T-helper 2 cell (primary cell): ENCODE results near the gene MAML3.
A peak's percentile ranks its signal among the peaks of the same experiment; 100 is the strongest.
"Not testable (repeated sequence)": the region's sequence is repeated elsewhere in the genome, so short reads cannot be mapped to it uniquely, and the experiment has no call there.

Source experiments
- DNase-seq, 5 experiments: peaks; one replicate each; pipeline versions ENCODE4 v3.0.0 to v3.0.0-alpha.2; 2012 to 2022

MAML3 gene

DNA sequence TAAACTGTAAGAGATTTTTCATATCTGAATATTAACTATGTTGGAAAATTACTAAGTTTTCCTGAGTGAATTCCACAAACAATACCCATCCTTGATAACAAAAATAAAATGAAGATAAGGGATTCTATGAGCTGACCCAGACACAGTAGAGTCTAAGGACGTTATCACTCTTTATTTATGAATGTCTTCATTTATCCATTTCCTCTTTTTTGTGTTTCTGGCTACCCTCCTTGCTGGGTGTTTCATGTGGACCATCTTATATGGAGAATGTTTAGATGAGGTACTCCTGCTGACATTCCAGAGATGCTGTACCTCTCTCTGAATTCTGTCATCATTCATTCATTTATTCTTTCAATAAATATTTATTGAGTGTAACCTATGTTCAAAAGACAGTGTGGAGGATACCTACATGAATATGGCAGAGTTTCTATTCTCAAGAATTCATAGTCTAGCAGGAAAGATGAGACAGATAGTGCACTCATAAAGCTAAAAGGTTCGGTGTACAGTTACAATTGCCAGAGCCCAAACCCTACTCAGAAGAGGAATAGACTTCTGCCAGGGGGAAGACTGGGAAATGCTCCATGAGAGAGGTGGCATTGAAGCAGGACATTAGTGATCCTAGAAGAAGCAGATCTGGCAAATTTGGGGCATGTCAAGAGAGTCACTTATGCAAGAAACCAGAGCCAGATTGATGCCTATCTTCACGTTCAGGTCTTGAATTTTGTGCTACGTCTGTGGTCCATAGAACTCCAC lies 195.8 kb downstream of the MAML3 start:
- no peak for DNase-seq

DNA sequence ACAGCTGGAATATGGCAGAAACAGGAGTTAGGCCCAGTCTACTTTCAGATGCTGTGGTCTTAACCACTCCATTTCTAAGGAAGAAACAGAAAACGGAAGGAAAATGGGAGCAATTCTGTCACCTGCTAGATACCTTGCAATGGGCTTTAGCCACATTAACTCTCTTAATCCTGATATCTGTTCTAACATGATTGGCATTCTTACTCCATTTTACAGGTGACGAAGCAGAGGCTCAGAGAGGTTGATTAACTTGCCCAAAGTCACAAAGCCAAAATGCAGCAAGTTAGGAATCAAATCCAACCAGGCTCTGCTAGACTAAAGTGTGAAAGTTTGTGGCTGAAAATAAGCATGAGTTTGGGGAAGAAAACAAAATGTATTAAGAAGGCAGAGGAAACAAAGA lies 196.9 kb downstream of the MAML3 start:
- DNase-seq, result no peak

DNA sequence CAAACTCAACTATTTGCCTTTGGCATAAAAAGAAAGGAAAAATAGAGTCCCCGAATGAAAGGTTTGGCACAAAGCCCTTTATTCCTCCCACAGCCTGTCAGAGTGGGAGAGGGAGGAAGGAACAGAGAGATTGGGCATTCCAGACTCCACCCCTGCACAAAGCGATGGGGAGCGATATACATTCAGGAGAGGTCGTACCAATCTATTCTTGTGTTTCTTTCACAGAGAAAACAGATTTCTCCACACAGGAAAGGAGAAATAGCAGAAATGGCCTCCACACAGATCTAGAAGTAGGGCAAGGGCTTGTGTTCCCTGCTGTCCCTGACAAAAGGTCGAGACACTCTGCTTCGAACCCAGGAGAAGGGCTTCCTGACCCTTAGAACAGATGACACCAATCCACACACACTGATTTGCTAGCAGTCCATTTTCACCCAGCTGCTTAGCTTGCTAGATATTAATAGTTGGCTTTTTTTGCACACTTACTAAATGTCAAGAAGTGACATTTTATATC lies 197.4 kb downstream of the MAML3 start:
- no peak for DNase-seq

DNA sequence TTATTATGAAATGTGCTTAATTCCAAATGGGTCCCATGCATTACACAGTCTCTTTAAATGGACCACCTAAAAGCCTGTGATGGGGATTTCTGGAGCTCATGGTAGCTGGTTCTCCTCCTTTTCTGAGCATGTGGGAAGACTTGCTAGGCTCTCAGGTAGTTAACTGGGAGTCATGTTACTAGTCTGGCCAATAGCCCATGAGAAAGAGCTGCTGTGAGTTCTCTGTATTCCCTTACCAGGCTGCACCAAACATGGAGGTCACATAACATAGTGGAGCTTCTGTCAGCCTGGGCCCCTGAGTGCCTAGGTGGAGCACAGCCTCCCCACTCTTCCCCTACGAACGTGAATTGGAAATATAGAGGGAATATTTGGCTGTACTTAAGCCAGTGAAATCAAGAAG lies 198.4 kb downstream of the MAML3 start:
- DNase-seq, result no peak

DNA sequence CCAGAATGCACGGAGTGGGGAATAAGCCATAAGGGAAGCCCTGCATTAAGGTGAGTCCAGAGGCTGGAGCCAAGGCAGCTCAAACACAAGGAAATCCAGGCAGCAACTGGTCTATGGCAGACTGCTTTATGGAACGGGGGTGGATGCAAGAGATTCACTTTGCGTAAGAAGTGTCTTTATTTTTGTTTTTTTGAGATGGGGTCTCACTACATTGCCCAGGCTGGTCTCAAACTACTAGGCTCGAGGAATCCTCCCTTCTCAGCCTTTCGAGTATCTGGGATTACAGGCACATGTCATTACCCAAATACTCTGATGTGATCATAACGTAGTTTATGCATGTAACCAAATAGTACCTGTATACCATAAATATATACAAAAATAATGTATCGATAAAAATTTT lies 199.5 kb downstream of the MAML3 start:
- no peak for DNase-seq

DNA sequence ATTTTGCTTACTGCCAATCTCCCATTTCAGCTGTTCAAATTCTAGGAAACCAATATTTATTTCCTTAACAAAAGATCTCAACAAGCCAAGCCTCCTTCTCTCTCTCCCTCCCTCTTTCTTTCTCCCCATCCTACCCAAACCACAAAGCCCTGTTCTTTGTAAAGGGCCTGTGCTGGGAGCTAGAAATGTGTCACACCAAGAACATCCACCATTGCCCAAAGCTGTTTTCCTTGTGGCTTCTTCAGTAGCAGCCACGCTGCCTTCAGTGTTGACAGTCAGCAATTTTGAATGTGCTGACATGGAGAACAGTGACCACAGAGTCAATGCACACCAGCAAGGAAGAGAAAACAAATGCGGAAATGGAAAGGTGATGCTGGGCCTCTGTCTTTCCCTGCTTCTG lies 203.0 kb downstream of the MAML3 start:
- DNase-seq, result peak in 1 of 5 experiments; percentile 82

DNA sequence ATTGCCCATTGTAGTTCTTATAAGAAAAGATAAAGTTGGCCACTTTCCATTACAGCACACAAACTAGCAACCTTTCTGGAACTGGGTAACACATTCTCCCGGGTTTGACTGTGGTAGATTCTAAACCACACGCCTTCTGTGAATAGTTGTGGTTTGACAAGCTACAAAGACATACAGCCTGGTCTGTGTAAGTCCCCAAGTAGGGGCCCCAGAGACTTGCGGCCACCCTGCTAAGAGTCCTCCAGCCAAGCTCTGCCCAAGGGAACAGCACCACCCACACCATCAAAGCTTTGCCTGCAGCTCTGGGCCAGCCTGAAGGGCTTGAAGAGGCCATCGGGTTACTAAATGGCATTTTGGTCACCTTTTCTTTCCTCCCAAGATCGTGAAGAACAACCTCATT lies 203.4 kb downstream of the MAML3 start:
- DNase-seq, result peak in 1 of 5 experiments; percentile 84

DNA sequence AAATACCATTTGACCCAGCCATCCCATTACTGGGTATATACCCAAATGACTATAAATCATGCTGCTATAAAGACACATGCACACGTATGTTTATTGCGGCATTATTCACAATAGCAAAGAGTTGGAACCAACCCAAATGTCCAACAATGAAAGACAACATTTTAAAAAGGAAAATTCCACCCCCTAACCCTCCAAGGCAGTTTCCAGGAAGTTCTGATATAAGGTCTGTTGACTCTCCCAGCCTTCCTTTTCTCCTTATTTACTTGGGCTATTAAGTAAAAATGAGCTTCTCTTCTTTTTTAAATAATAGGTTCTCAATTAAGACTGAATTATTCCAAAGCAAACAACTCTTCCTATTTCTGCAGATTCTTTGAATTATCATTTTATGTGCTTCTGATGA lies 209.1 kb downstream of the MAML3 start:
- not testable (repeated sequence) for DNase-seq

DNA sequence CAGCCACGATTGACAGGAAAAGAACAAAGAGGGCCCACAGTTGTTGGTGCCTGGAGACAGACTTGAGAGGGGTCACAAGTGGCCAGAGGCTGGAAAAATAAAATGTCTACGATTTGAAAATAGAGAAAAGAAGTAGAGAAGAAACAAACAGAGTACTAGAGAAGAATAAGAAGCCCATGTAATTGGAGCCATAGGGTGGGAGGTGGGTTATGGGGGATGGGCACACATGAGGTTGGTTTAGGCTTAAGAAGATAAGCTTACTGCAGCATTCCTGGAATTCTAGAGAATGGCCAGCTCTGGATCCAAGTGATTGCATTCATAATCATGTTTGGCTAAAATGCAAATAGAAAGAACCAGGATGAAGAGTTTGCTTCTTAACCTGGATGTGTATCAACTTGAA lies 210.7 kb downstream of the MAML3 start:
- DNase-seq, result no peak

DNA sequence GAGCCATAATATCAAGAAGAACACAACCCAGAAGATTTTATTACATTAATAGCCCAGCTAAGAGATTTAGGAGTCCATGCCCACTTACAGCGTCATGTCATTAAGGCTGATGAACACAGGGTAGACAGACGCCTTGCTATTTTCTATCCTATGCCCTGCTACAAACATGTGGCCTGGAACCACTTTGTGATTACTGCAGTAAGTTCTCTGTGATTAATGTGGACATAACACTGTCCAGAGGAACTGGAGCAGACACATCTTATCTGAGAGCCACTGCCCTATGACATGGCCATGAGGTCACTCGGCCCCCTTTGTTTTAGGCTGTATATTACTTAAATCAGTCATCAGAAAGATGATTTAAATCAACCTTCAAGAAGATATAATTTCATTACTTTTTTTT lies 211.7 kb downstream of the MAML3 start:
- DNase-seq, result no peak

DNA sequence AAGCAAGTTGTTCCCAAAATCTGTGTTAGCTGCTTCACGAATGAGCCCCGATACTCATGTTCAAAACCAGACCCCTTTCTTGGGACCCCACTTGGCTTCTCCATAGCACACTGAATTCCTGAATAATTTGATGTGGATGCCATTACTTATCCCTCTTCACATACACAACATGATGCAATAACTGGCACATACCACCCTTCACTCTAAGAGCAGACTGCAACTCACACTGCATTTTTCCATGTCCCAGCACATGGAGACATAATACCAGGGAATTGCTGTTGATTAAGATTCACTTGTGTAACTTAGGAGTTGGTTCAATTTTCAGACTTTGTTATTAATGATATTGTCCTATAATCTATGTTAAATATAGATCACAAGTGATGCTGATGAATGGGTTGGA lies 213.4 kb downstream of the MAML3 start:
- DNase-seq, result no peak

DNA sequence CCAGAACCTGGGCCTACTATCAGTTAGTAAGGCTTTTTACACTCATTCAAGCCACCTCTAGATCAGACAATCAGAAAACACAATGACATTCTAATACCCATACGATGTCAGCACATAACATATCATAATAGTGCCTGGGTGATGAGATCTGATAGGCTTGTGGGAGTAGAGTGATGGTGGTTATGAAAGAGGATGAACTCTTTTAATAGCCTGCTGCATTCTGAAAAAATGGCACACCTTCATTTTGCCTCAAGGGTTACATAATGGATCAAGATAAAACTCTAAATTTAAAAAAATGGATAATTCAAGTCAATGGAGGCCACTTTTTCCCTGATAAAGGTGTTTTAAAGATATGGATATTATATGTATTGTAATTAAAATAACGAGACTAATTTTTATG lies 215.6 kb downstream of the MAML3 start:
- no peak for DNase-seq

DNA sequence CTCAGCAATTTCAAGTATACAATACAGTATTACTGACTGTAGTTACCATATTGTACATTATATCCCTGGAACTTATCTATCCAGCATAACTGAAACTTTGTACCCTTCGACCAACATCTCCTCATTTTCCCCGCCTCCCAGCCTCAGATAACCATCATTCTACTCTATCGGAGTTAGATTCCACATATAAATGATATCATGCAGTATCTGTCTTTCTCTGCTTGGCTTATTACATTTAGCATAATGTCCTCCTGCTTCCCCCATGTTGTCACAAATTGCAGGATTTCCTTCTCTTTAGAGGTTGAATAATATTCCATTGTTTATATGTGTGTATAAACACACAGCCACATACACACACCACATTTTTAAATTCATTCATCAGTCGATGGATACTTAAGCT lies 218.1 kb downstream of the MAML3 start:
- DNase-seq, result no peak

DNA sequence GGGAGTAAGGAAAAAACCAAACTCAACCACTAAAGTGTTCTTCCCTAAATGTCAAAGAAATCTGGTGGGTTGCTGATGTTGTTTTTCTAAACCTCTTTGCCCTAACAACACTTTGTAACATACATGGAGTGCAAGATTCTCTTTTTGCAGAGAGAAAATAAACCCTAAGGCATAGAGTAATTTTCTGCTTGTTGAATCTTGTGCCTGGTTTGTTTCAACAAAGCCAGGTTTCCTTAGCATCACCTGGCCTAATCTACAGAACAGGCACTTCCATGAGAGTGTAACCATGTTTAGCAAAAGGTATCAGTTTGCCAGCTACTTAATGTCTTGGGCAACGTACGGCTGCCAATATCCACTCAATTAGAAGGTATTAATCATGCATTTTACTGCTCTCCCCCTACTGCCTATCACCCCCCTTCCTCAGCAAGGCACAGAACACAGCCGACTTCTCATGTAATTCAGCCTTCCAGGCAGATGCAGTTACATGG lies 219.2 kb downstream of the MAML3 start:
- DNase-seq, result no peak

DNA sequence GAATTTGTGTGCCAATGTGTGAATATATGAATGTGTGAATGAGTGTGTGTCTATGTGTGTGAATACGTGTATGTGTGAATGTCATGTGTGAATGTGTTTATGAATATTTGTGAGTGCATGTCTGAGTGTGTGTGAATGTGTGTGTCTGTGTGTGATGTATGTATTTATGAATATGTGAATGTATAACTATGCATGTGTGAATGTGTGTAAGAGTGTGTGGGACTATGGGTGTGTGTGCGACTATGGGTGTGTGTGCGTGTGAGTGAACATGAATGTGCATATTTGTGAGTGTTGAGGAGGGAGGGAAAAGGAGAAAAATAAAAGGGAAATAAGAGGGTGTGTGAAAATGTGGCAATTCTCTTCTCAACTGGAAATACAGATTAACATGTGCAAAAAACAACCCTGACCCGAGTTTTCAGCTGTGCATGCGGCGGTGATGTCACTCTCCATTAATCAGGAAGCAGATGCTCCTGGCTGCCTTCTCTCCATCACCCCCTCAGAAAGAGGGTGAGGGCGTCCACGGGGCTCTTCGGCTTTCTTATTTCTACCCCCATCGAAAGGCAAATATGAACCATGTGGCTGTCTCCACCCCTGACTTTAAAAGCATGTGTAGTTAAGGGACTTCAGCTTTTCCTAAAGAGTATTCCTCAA lies 219.8 kb downstream of the MAML3 start:
- no peak for DNase-seq

DNA sequence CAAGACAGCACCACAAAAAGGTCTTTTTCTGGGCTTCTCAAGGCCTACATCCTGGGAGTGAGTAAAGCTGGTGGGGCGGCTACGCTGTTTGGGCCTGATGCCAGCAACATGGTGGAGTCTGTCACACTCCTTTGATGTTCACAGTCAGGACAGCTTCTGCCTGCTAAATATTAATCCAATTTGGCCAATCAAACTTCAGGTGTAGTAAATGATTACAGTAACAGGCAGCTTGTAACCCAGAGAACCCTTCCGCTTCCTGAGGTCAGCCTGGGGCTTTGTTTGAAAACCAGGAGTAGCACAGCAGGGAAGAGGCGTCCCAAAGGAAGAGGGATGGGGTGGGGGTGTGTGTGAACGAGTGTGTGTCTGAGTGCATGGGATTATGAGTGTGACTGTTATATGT lies 220.4 kb downstream of the MAML3 start:
- no peak for DNase-seq

DNA sequence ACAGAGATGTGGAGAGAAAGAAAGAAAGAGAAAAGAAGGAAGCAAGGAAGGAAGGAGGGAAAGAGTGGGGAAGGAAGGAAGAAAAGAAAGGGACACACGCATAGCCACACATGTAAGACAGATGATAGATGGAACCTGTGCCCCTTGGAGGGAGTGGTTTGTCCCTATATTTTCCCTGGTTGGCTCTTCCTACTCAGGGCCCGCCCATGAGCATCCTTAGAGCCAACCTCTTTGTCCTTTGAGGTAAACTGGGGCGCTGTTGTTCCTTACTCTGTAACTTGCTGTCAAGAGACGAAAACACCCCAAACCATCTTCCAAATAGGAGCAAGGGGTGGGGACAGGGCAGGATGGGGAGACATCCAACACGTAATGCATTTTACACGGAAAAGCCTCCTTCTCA lies 220.9 kb downstream of the MAML3 start:
- DNase-seq, result no peak

DNA sequence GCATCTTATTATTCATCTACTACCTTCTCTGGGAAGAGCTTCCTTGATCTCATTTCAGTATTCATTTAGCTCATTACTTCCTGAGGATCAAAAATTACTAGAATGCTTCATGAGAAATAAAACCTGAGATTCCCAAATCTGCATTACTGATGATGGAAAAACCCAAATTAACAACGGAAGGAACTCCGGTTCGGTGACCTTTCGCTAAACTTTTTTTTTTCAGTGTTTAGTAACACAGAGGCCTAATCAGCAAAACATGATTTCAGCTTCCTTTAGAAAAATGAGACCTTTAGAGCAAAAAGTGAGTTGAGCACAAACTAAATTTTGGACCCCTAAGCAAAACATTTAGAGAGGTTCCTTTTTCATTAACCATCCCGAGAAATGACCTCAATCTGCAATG lies 229.2 kb downstream of the MAML3 start:
- no peak for DNase-seq

DNA sequence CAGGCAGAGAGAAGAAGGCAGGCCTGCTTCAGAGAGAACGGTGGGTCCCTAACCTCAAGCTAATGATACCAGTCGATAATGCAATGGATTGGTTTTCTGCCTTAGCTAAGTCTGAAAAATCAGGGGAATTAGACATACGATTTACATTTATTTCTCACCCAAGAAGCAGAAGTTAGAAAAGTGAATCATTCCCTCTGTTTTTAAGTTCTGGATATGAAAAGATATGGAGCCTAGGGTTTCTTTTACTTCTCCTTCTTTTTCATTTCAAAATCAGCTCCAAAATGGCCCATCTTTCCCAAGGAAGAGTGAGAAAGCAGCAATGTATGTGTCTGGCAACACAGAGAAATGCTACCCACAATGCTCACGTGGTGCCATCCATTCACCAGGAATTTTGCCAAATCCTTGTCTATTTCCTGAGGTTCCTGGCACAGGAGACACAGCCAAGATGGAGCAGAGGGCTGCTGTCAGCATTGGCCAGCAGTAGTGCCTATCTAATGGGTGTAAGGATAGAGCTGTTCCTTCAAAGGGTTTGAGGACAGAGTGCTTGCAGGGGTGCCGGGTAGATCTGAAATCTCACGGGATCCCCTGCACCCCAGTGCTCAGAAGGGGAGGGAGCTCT lies 231.5 kb downstream of the MAML3 start:
- DNase-seq, result no peak

DNA sequence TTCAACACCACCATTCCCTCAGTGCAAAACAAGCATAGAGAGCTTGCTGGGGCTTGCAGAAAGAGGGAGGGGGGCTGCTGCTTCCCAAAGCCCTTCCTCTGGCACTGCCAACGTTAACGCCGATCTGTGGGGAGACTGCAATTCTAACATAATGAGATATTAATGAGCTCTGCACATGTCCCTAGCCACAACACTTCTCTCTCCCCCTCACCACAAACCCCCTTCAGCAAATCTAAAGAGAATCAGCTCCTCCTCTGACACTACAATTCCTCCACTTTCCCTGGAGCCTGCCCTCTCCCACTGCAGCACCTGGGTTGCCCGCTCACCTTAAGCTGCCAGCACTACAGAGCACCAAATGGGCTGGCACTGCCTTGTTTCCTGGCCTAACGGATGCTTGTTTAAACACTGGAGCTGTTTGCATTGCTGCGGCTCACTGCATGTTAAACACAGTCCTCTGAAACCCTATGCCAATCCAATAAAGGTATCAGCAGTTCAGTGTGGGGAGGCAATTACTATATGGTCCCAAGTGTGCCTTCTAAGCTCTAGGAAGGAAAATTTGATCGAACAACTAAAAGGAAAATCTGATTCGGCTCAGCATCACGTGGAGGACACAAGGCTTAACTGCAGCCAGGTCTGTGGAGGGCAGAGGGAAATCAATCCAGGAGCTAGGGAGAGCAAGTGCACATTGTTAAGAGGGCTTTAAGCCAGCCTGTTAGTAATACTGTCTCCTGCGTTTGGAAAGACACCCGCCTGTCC lies 232.4 kb downstream of the MAML3 start:
- DNase-seq, result no peak

DNA sequence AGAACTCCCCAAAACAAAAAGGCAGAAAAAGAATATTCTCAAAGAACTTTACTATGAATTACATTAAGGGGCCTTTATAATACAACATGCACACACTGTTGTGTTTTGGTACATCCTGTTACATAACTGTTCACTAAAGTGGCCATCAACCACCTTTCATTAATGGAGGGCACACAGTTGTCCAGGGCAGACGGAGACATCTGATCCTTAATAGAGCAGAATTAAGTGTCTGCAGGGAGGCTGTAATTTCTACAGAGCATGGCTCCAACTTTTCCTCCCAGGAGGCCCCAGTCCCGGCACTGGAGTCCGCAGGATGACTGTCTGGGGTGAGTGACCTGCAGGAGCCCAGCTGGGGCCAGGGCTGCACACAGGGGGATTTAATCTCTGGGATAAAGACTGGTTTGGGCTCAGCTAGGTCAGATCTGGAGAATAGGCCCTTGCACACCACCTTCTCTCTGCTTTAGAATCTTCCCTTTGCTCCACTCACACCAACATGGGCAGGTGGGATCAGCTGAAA lies 233.4 kb downstream of the MAML3 start:
- no peak for DNase-seq

DNA sequence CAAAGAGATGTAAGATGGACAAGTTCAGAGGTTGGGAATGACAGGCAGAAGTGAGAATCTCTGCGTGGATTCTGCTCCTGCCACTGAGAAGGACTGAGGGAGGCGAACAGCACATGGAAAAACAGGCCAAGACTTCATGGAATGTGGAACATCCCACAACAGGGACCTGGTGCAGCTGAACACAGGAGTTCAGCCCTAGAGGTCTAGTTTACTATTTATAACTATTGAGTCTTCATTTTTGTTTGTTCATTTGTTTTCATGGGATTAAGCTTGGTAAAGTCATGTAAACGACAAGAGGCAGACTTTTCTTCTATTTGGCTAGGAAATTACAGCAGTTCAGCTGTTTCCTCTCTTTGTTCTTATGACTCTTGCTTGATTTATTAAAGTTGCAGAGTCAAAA lies 234.5 kb downstream of the MAML3 start:
- no peak for DNase-seq

DNA sequence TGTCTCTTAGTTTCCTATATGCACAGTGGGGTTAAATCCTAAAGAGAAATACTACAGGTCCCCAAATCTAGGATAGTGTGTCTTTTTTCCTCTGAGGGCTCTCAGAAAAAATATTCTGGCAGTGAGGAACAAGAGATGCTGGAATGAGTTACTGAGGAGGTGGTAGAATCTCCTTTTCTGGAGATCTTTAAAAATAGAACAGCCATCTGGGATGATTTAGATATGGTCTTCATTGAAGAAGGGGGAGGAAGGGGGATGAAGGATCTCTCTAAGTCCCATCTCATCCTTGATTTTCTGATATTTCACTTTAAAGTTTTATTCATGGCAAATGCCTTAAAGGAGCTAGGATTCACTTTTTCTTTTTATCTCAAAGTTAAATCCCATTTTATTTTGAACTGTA lies 235.0 kb downstream of the MAML3 start:
- DNase-seq, result no peak
